Parathyroid adenoma (tissue), 2 donors: Measurements from ENCODE around the gene SPSB1.

ENCODE experiments used
- H2AFZ ChIP-seq: fragments of 300-600 bp; sonication (generic); one replicate; pipeline ENCODE4 v1.7.0; 2017; ENCODE audit warnings: antibody characterized with exemption, mild to moderate bottlenecking
- H3K27ac ChIP-seq: fragments of 300-600 bp; sonication (generic); one replicate; pipeline ENCODE4 v1.7.0; 2017
- H3K27me3 ChIP-seq: fragments of 300-600 bp; sonication (generic); one replicate; pipeline ENCODE4 v1.7.0; 2017; ENCODE audit warnings: low read length; ENCODE audit not compliant: control insufficient read depth, insufficient read depth
- H3K36me3 ChIP-seq: fragments of 300-600 bp; sonication (generic); one replicate; pipeline ENCODE4 v1.7.0; 2017; ENCODE audit warnings: low read length; ENCODE audit not compliant: control insufficient read depth, insufficient read depth
- H3K4me1 ChIP-seq: fragments of 300-600 bp; sonication (generic); one replicate; pipeline ENCODE4 v1.7.0; 2017; ENCODE audit warnings: control low read depth
- H3K4me2 ChIP-seq: fragments of 300-600 bp; sonication (generic); one replicate; pipeline ENCODE4 v1.7.0; 2017; ENCODE audit warnings: low read length
- H3K4me3 ChIP-seq: fragments of 300-600 bp; sonication (generic); one replicate; pipeline ENCODE4 v1.7.0; 2017; ENCODE audit warnings: low read depth, low read length
- H3K79me2 ChIP-seq: fragments of 300-600 bp; sonication (generic); one replicate; pipeline ENCODE4 v1.7.0; 2017; ENCODE audit warnings: control low read depth
- H3K9ac ChIP-seq: fragments of 300-600 bp; sonication (generic); one replicate; pipeline ENCODE4 v1.7.0; 2017; ENCODE audit warnings: mild to moderate bottlenecking
- H3K9me3 ChIP-seq: fragments of 300-600 bp; sonication (generic); one replicate; pipeline ENCODE4 v1.7.0; 2017; ENCODE audit warnings: low read length; ENCODE audit not compliant: control insufficient read depth
- TF ChIP-seq, protein P1 (sequence below): fragments of 300-600 bp; sonication (generic); IDR thresholded peaks from one replicate; pipeline ENCODE4 v1.7.0; 2017; ENCODE audit warnings: antibody characterized with exemption, mild to moderate bottlenecking
- donor health status: primary hyperparathyroidism.

SPSB1 gene

DNA sequence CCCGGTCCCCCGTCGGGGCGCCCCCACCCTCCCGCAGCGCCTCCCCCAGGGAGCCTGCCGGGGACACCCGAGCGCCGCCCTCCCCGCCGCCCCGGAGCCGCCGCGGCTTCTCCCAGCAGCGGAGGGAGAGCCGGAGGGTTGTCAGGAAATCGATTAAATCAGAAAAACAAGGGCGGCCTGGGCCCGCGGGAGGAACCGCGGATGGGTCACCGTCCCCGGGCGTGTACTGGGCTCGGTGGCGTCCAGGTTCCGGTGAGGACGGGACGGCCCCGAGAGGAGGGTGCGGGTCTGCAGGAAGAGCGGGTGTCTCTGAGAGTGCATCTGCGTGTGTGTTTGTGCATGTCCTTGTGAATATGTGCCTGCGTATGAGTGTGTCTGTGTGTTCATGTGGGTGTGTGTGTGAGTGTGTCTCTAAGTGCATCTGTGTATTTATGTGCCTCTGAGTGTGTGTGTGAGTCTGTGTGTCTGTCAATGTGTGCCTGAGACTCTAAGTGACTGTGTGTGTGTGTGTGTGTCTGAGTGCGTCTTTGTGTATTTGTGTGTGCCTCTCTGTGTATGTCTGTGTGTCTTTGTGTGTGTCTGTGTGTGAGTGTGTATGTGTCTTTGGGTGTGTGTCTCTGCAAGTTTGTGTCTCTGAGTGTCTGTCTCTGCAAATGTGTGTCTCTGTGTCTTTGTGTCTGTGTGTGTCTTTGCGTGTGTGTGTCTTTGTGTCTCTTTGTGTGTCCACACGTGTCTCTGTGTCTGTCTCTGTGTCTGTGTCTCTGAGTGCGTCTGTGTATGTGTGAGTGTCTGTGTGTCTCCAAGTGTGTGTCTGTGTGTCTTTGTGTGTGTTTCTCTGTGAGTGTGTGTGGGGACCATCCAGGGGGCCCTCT, 1.1 kb downstream of the SPSB1 start:
- TF ChIP-seq, protein P1, sequence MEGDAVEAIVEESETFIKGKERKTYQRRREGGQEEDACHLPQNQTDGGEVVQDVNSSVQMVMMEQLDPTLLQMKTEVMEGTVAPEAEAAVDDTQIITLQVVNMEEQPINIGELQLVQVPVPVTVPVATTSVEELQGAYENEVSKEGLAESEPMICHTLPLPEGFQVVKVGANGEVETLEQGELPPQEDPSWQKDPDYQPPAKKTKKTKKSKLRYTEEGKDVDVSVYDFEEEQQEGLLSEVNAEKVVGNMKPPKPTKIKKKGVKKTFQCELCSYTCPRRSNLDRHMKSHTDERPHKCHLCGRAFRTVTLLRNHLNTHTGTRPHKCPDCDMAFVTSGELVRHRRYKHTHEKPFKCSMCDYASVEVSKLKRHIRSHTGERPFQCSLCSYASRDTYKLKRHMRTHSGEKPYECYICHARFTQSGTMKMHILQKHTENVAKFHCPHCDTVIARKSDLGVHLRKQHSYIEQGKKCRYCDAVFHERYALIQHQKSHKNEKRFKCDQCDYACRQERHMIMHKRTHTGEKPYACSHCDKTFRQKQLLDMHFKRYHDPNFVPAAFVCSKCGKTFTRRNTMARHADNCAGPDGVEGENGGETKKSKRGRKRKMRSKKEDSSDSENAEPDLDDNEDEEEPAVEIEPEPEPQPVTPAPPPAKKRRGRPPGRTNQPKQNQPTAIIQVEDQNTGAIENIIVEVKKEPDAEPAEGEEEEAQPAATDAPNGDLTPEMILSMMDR: no peak
- H3K4me2 ChIP-seq: peak overlapping the region; percentile 78
- H3K4me1 ChIP-seq: peaks cover 8% of the 10 kb centered on the region
- H3K27me3 ChIP-seq: no peaks in the 10 kb centered on the region
- H3K79me2 ChIP-seq: peaks cover 3% of the 10 kb centered on the region
- H3K9ac ChIP-seq: no peak overlapping the region
- H2AFZ ChIP-seq: peak overlapping the region; percentile 48
- H3K27ac ChIP-seq: no peak overlapping the region
- peak overlapping the region; percentile 71 for H3K4me3 ChIP-seq
- H3K36me3 ChIP-seq: no peaks in the 10 kb centered on the region
- H3K9me3 ChIP-seq: no peaks in the 10 kb centered on the region

DNA sequence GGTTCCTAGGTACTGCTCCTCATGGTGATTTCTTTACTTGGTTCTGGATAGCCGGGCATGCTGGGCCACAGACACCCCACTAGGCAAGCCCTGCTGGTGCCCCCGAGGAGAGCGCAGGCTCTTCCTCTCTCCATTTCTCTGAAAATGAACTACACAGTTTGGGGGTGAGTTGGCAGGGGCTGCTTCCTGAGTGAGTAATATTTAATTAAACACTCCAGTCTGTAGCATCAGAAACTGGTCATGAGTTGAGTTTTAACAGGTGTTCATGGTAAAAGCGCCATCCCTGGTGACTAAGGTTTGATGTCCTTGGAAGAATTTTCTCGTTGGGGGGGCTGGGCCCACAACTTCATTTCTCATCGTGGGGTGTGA, 1.7 kb downstream of the SPSB1 start:
- Histone ChIP-seq H3K4me3 (peak overlapping the region; percentile 71), H3K36me3 (no peaks in the 10 kb centered on the region), H3K27me3 (no peaks in the 10 kb centered on the region), H3K27ac (no peak overlapping the region), H3K9me3 (no peaks in the 10 kb centered on the region), H3K4me1 (peaks cover 8% of the 10 kb centered on the region), H3K4me2 (peak overlapping the region; percentile 78), H2AFZ (no peak overlapping the region), H3K9ac (no peak overlapping the region), H3K79me2 (peaks cover 3% of the 10 kb centered on the region)
- TF ChIP-seq, protein P1: no peak

DNA sequence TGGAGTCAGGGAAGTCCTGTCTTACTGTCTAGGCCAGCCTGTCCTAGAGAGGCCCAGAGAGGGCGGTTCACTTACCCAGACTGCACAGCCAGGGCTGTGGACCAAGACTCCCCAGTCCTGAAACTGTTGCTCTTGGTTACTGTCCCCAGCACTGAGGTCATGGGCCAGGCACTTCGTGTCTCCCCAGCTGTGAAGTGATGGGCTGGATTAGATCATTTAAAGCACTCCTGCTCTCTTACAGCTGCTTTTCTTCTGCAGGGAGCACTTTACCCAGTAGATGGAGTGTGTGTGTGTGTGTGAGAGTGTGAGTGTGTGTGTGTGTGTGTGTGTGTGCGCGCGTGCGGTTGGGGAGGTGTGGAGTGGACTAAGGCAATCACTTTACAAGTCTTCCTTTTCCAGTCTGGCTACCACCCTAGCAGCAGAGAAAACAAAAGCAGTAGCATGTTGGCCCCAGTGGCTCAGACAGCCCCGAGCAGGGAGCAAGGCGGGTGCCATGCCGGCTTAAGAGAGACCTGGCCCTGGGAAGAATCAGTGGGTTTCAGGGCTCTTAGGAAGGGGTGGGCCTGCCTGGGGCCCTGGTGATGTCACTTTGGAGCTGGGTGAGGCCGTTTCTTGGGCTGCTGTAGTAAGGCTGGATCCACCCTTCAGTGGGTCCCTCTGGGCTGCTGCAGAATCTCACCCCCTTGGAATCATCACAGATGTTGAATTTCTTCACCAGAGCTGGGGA, 2.4 kb downstream of the SPSB1 start:
- Histone ChIP-seq H3K27me3 (no peaks in the 10 kb centered on the region), H3K9me3 (no peaks in the 10 kb centered on the region), H3K4me1 (peaks cover 8% of the 10 kb centered on the region), H3K79me2 (peaks cover 3% of the 10 kb centered on the region), H3K4me2 (peak overlapping the region; percentile 78), H3K36me3 (no peaks in the 10 kb centered on the region), H2AFZ (no peak overlapping the region), H3K27ac (no peak overlapping the region), H3K4me3 (peak overlapping the region; percentile 71), H3K9ac (no peak overlapping the region)
- TF ChIP-seq, protein P1: no peak

DNA sequence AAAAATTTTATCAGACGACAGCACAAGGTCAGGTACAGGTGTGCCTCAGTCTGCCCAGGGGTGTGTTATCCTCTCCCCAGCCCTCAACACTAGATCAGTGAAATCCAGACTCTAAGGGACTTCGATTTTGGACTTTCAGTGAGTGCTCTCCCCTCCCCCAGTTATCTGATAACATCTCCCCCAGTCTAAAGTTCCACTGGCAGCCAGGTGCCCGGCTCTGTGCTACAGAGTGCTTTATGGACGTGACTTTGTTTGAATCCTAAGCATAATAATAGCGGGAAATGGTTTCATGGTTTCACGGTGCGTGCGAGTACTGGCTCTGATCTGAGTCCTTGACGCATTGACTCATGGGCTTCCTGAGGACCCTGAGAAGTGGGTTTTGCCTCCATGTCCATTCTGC, 3.2 kb downstream of the SPSB1 start:
- no peak overlapping the region for H3K4me3 ChIP-seq
- H3K27me3 ChIP-seq: no peaks in the 10 kb centered on the region
- H2AFZ ChIP-seq: no peak overlapping the region
- H3K9ac ChIP-seq: no peak overlapping the region
- no peak overlapping the region for H3K27ac ChIP-seq
- no peak overlapping the region for H3K4me2 ChIP-seq
- H3K36me3 ChIP-seq: no peaks in the 10 kb centered on the region
- H3K79me2 ChIP-seq: peaks cover 5% of the 10 kb centered on the region
- no peaks in the 10 kb centered on the region for H3K9me3 ChIP-seq
- TF ChIP-seq, protein P1: no peak
- H3K4me1 ChIP-seq: peaks cover 8% of the 10 kb centered on the region
